Astrocyte of the spinal cord (primary cell): ENCODE data around the gene ASPDH.

Experiments used
- DNase-seq: peaks from one replicate; pipeline ENCODE4 v3.0.0; 2011; ENCODE audit warnings: low read depth, low spot score
- H3K4me3 ChIP-seq: 2 replicates; pipeline ENCODE4 v1.5.1; 2011; ENCODE audit warnings: low read depth, mild to moderate bottlenecking, low read length, moderate library complexity
- CTCF ChIP-seq: IDR thresholded peaks from 2 replicates; pipeline ENCODE4 v1.5.1; 2012; ENCODE audit warnings: low read depth, mild to moderate bottlenecking, low read length, inconsistent platforms
- in situ Hi-C: cut with HindIII; loops from 2 replicates; pipeline ENCODE4 v1.10.0; 2017; ENCODE audit warnings: low sequenced_read_pairs

ASPDH gene

DNA sequence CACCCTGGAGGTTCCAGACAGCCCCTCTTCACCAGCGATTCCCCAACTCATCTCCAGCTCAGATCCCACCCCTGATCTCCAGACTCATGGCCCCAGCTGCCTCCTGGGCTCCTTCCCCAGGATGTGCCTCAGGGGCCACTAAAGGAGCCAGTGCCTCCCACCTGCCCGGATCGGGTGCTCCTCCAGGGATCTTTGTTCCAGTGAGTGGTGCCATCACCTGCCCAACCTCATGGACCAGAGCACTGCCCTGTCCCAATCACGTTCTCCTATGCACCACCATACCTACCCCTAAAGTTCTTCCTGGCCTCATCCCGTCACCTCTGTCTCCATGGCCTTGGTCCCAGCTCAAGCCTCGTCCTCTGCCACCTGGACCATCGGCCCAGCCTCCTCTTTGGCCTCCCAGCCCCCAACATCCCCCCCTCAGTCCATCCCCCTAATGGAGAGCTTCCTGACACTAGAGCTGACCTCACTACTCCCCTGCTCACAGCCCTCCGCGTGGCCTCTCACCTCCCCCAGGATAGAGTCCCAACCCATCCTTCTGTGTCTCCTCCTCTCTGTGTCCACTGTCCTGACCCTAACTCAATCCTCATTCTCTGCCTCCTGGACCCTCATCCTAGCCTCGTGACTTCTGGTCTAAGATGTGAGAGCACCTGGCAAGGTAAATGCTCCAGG lies 28.3 kb downstream of the ASPDH start:
- in situ Hi-C loops: no loop called here
- no peak for DNase-seq
- no peak overlapping the region for H3K4me3 ChIP-seq
- TF ChIP-seq CTCF: no peak

DNA sequence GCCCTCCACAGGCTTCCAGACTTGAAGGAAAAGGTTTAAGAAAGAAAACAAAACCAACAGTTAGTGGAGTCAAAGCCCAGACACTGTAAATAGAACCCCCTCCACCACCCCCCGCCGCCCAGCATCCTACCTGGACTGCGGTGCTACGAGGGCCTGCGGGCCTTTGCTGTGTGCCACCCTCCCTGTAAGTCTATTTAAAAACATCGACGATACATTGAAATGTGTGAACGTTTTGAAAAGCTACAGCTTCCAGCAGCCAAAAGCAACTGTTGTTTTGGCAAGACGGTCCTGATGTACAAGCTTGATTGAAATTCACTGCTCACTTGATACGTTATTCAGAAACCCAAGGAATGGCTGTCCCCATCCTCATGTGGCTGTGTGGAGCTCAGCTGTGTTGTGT lies 30.8 kb downstream of the ASPDH start:
- in situ Hi-C loops: no loop called here
- no peak for TF ChIP-seq CTCF
- no peak overlapping the region for H3K4me3 ChIP-seq

DNA sequence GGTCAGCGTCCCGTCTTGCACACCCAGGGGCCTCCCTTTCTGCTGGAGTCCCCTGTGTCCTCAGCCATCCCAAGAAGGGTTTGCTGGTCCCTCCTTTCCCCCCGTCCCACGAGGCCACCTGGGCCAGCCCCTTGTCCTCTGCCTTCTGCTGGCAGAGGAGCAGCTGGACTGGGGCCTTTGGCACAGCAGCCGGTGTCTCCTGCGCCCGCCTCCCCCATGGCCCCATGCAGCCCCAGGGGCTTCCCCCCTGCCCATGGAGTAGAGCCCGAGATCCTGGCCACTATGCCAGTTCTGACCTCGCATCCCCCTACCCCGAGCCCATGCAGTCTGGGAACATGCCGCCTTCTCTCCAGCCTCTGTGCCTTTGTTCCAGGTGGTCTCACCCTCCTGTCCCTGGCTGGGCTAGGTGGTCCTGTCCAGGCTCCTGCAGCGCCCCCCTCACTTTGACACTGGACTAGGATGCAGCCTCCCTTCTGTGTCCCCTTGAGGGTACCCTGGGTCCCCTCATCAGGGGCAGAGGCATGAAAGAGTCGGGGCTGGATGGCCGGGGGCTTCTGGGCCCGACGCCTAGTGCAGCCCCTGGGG lies 31.4 kb downstream of the ASPDH start:
- in situ Hi-C loops: no loop called here
- no peak overlapping the region for H3K4me3 ChIP-seq
- no peak for TF ChIP-seq CTCF
- DNase-seq: no peak

More for the DNA sequence above, 30.8 kb downstream of the ASPDH start:
- no peak for DNase-seq

- H3K4me3 ChIP-seq: no peak overlapping the region
- DNase-seq: no peak
- no peak for TF ChIP-seq CTCF
- in situ Hi-C loops: no loop called here
Measured at GRCh38 chr19:50481351-50482149, 32.2 kb downstream of the ASPDH start.

GRCh38 chr19:50480281-50481111 lies 33.2 kb downstream of the ASPDH start:
- in situ Hi-C loops: no loop called here
- DNase-seq: no peak
- TF ChIP-seq CTCF: no peak
- no peak overlapping the region for H3K4me3 ChIP-seq

- no peak for DNase-seq
- no peak for TF ChIP-seq CTCF
- in situ Hi-C loops: no loop called here
- H3K4me3 ChIP-seq: no peak overlapping the region
Measured at GRCh38 chr19:50479761-50480251, 33.9 kb downstream of the ASPDH start.
